GM23248 (cell line): Measurements from ENCODE around the gene WNT9A. TPM values are rescaled to one million over a fixed set of nuclear protein-coding genes. Genes with fewer than 3 reads are reported as not detected.
"Not testable (repeated sequence)": the region's sequence is repeated elsewhere in the genome, so short reads cannot be mapped to it uniquely, and the experiment has no call there.

Source experiments
- DNase-seq: peaks from one replicate; pipeline ENCODE4 v3.0.0-alpha.2; 2015
- H2AFZ ChIP-seq: fragments of 200-600 bp; sonication (generic); 2 replicates; pipeline ENCODE4 v1.6.1; 2016; ENCODE audit warnings: antibody characterized with exemption
- H3F3A ChIP-seq: fragments of 200-600 bp; sonication (generic); 2 replicates; pipeline ENCODE4 v1.6.1; 2016; ENCODE audit warnings: mild to moderate bottlenecking, antibody characterized with exemption, mixed run types; ENCODE audit not compliant: insufficient read depth
- H3K27ac ChIP-seq: fragments of 200-600 bp; sonication (generic); 2 replicates; pipeline ENCODE4 v1.5.1; 2016; ENCODE audit warnings: mild to moderate bottlenecking
- H3K27me3 ChIP-seq: fragments of 200-600 bp; sonication (generic); replicated peaks from 2 replicates; pipeline ENCODE4 v1.6.1; 2016; ENCODE audit warnings: mild to moderate bottlenecking; ENCODE audit not compliant: insufficient read depth
- H3K36me3 ChIP-seq: fragments of 200-600 bp; sonication (generic); 2 replicates; pipeline ENCODE4 v1.6.1; 2016; ENCODE audit warnings: low read depth, mild to moderate bottlenecking
- H3K4me1 ChIP-seq: fragments of 200-600 bp; sonication (generic); 2 replicates; pipeline ENCODE4 v1.6.1; 2016; ENCODE audit warnings: mild to moderate bottlenecking; ENCODE audit not compliant: insufficient read depth
- H3K4me2 ChIP-seq: fragments of 200-600 bp; sonication (generic); one replicate; pipeline ENCODE4 v1.6.1; 2016; ENCODE audit warnings: mild to moderate bottlenecking; ENCODE audit not compliant: unreplicated experiment
- H3K4me3 ChIP-seq: fragments of 200-600 bp; sonication (generic); 2 replicates; pipeline ENCODE4 v1.5.1; 2016; ENCODE audit warnings: mild to moderate bottlenecking
- H3K79me2 ChIP-seq: fragments of 200-600 bp; sonication (generic); 2 replicates; pipeline ENCODE4 v1.6.1; 2016; ENCODE audit warnings: mild to moderate bottlenecking; ENCODE audit not compliant: insufficient read depth
- H3K9ac ChIP-seq: fragments of 200-600 bp; sonication (generic); 2 replicates; pipeline ENCODE4 v1.6.1; 2016; ENCODE audit warnings: mild to moderate bottlenecking
- H3K9me2 ChIP-seq: fragments of 200-600 bp; sonication (generic); 2 replicates; pipeline ENCODE4 v1.6.1; 2016; ENCODE audit warnings: mixed run types, mild to moderate bottlenecking, moderate library complexity; ENCODE audit not compliant: insufficient read depth
- H3K9me3 ChIP-seq: fragments of 200-600 bp; sonication (generic); one replicate; pipeline ENCODE4 v1.6.1; 2017; ENCODE audit warnings: low read depth
- H4K20me1 ChIP-seq: fragments of 200-600 bp; sonication (generic); 2 replicates; pipeline ENCODE4 v1.6.0; 2016; ENCODE audit not compliant: insufficient read depth
- EZH2 ChIP-seq: fragments of 200-600 bp; sonication (generic); IDR thresholded peaks from 2 replicates; pipeline ENCODE4 v1.6.1; 2018; ENCODE audit warnings: antibody characterized with exemption, mild to moderate bottlenecking; ENCODE audit not compliant: insufficient read depth, poor library complexity, severe bottlenecking
- EZH2phosphoT487 ChIP-seq: fragments of 200-600 bp; sonication (generic); IDR thresholded peaks from 2 replicates; pipeline ENCODE4 v1.6.1; 2018; ENCODE audit warnings: antibody characterized with exemption, moderate library complexity, mild to moderate bottlenecking, low read depth; ENCODE audit not compliant: insufficient read depth
- WGBS, 2 experiments: methylation state at CpG; one replicate each; pipeline ENCODE4 v1.1.6; 2015 to 2017; ENCODE audit warnings: low lambda C conversion rate in 2 of 2, low coverage in 1 of 2; ENCODE audit errors: missing lambda C conversion rate in 2 of 2; 5-methylcytosine and 5-hydroxymethylcytosine counted together
- in situ Hi-C: fragments of 300-500 bp; cut with MboI; formaldehyde crosslinking; loops from 2 replicates; pipeline ENCODE4 v1.15.0; 2020
- polyA plus RNA-seq: library from polyadenylated mRNA; unstranded; fragments of >200 nt; fragmentation: Nextera tagmentation; extraction: Ambion mirVana; gene quantifications from 2 replicates; pipeline ENCODE4 v1.2.1, GENCODE V29; 2016
- total RNA-seq: library from RNA; depleted of rRNA; stranded (reverse); fragments of >200 nt; shearing (Covaris generic); gene quantifications from 2 replicates; pipeline ENCODE4 v1.2.3, GENCODE V29; 2014

WNT9A gene
- total and polyA plus RNA-seq, 2 experiments from 2014 or later: 0.29 to 2.1 TPM

GRCh38 chr1:227884370-227885134 lies 63.2 kb downstream of the WNT9A start:
- Histone ChIP-seq H3K36me3 (no peaks in the 10 kb centered on the region), H3K27me3 (no peaks in the 10 kb centered on the region; the same call in 1 of the 2 replicates), H4K20me1 (no peaks in the 10 kb centered on the region), H3F3A (no peaks in the 10 kb centered on the region), H3K79me2 (no peaks in the 10 kb centered on the region), H3K4me2 (no peak overlapping the region), H3K9ac (no peak overlapping the region), H3K27ac (no peak overlapping the region), H3K9me2 (no peaks in the 10 kb centered on the region), H3K4me3 (no peak overlapping the region), H3K4me1 (no peaks in the 10 kb centered on the region), H3K9me3 (no peaks in the 10 kb centered on the region), H2AFZ (no peak overlapping the region)
- in situ Hi-C loops: no loop called here
- WGBS, 2 experiments: 67 to 75% methylated on average over 14 to 15 of the region's 15 CpGs
- TF ChIP-seq EZH2phosphoT487 (no peak), EZH2 (no peak)
- no peak for DNase-seq

DNA sequence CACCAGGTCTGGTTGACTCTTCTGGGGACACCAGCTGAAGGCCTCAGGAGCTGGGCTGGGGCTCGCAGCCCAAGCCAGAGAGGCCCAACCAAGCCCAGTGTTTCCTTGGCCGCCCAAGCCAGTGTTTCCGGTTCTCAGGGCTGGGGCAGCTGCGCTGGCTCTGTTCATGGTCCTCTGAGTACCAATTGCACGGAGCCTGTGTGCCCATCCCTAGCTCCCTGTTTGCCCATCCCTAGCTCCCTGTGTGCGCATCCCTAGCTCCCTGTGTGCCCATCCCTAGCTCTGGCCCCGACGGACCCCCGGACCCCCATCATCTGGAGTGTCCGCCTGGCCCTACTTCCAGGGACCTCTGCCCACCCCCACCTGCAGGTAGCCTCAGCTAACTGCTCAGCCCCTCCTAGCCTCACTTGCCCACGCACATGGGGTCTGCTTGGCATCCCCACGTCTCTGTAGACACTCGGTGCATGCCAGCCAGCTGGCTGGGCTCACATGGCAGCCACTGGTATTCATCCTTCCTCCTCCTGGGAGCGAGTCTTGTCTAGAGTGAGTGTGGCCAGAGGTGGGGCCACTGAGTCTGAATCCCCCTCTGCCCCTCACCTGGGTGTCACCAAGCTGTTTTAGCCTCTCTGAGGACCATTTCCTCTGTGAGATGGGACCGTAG lies 64.0 kb downstream of the WNT9A start:
- in situ Hi-C loops: no loop called here
- Histone ChIP-seq H3K9ac (no peak overlapping the region), H4K20me1 (no peaks in the 10 kb centered on the region), H3K79me2 (no peaks in the 10 kb centered on the region), H2AFZ (no peak overlapping the region), H3K36me3 (no peaks in the 10 kb centered on the region), H3F3A (no peaks in the 10 kb centered on the region), H3K9me2 (no peaks in the 10 kb centered on the region), H3K27ac (no peak overlapping the region), H3K4me1 (no peaks in the 10 kb centered on the region), H3K4me3 (no peak overlapping the region), H3K4me2 (no peak overlapping the region), H3K9me3 (no peaks in the 10 kb centered on the region), H3K27me3 (no peaks in the 10 kb centered on the region; the same call in 1 of the 2 replicates)
- DNase-seq: no peak
- no peak for TF ChIP-seq EZH2
- no peak for TF ChIP-seq EZH2phosphoT487
- WGBS, 2 experiments: 74 to 77% methylated on average over 15 of the region's 15 CpGs

- Histone ChIP-seq H3K4me3 (no peak overlapping the region), H3F3A (no peaks in the 10 kb centered on the region), H3K9ac (no peak overlapping the region), H3K36me3 (no peaks in the 10 kb centered on the region), H3K27ac (no peak overlapping the region), H3K27me3 (peaks cover 4% of the 10 kb centered on the region; the same call in 1 of the 2 replicates), H3K79me2 (no peaks in the 10 kb centered on the region), H3K9me2 (no peaks in the 10 kb centered on the region), H2AFZ (no peak overlapping the region), H3K4me2 (no peak overlapping the region), H4K20me1 (no peaks in the 10 kb centered on the region), H3K9me3 (no peaks in the 10 kb centered on the region), H3K4me1 (no peaks in the 10 kb centered on the region)
- WGBS, 2 experiments: 68 to 75% methylated on average over 7 to 9 of the region's 9 CpGs
- TF ChIP-seq EZH2 (no peak), EZH2phosphoT487 (no peak)
- in situ Hi-C loops: no loop called here
- DNase-seq: no peak
Observed at GRCh38 chr1:227883073-227883520, 64.6 kb downstream of the WNT9A start.

DNA sequence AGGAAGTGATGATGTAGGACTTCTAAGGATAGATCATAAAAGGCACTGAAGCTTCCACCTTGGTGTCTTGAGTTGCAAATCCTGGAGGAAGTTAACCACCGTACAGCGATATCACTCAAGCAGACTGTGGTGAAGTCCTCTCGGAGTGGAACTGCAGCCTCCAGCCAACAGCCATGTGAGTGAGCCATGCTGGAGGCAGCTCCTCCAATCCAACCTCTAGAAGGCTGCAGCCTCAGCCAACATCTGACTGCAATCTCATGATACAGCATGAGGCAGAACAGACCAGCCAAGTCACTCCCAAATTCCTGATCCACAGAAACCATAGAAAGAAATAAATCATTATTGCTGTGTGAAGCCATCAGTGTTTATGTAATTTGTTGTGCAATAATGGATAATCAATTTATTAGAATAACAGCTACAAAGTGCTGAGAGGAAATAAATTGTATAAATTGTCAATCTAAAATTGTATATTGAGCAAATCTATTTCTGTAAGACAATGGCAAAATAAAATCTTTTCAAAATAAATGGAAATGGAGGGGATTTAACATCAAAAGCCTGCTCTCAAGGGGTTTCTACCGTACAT lies 67.3 kb downstream of the WNT9A start:
- Histone ChIP-seq H3F3A (no peaks in the 10 kb centered on the region), H3K27me3 (peaks cover 5% of the 10 kb centered on the region; the same call in 1 of the 2 replicates), H3K9me2 (no peaks in the 10 kb centered on the region), H3K9ac (no peak overlapping the region), H3K27ac (no peak overlapping the region), H3K4me1 (no peaks in the 10 kb centered on the region), H3K4me2 (no peak overlapping the region), H3K9me3 (no peaks in the 10 kb centered on the region), H2AFZ (no peak overlapping the region), H4K20me1 (no peaks in the 10 kb centered on the region), H3K4me3 (no peak overlapping the region), H3K79me2 (no peaks in the 10 kb centered on the region), H3K36me3 (no peaks in the 10 kb centered on the region)
- WGBS, 2 experiments: 21 to 25% methylated on average over 4 of the region's 4 CpGs
- in situ Hi-C loops: no loop called here
- TF ChIP-seq EZH2phosphoT487 (no peak), EZH2 (no peak)
- no peak for DNase-seq

DNA sequence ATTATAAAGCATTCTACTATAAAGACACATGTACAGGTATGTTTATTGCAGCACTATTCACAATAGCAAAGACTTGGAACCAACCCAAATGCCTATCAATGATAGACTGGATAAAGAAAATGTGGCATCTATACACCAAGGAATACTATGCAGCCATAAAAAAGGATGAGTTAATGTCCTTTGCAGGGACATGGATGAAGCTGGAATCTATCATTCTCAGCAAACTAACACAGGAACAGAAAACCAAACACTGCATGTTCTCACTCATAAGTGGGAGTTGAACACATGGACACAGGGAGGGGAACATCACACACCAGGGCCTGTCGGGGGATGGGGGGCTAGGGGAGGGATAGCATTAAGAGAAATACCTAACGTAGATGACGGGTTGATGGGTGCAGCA lies 69.9 kb downstream of the WNT9A start:
- in situ Hi-C loops, H3K79me2 ChIP-seq, H3K36me3 ChIP-seq, H3K9ac ChIP-seq, H3K4me3 ChIP-seq, H4K20me1 ChIP-seq, H3K27ac ChIP-seq, H3K4me1 ChIP-seq, H3K9me3 ChIP-seq, H3F3A ChIP-seq, H3K9me2 ChIP-seq, DNase-seq, H3K4me2 ChIP-seq, H2AFZ ChIP-seq: not testable (repeated sequence)
- peaks cover 14% of the 10 kb centered on the region for H3K27me3 ChIP-seq
- 35 to 38% methylated on average over 3 of the region's 3 CpGs for WGBS, 2 experiments

DNA sequence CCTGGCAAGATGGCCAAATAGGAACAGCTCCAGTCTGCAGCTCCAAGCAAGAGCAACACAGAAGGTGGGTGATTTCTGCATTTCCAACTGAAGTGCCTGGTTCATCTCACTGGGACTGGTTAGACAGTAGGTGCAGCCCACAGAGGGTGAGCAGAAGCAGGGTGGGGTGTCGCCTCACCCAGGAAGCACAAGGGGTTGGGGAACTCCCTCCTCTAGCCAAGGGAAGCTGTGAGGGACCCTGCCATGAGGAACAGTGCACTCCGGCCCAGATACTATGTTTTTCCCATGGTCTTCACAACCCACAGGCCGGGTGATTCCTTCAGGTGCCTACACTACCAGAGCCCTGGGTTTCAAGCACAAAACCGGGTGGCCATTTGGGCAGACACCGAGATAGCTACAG lies 75.8 kb downstream of the WNT9A start:
- DNase-seq, H2AFZ ChIP-seq, H3K27ac ChIP-seq, H3K4me2 ChIP-seq, H4K20me1 ChIP-seq, H3K9me2 ChIP-seq, in situ Hi-C loops, H3K36me3 ChIP-seq, H3K9ac ChIP-seq, H3K4me1 ChIP-seq, H3K9me3 ChIP-seq, H3K4me3 ChIP-seq, H3F3A ChIP-seq, H3K79me2 ChIP-seq: not testable (repeated sequence)
- WGBS, 2 experiments: 25 to 41% methylated on average over 5 of the region's 5 CpGs
- peaks cover 24% of the 10 kb centered on the region for H3K27me3 ChIP-seq
